AG09309 (cell line): ENCODE results near the gene RHO.

Source experiments
- DNase-seq: peaks from one replicate; pipeline ENCODE4 v3.0.0-alpha.2; 2010; ENCODE audit warnings: low read depth
- H3K4me3 ChIP-seq: 2 replicates; pipeline ENCODE4 v1.5.1; 2011; ENCODE audit warnings: mild to moderate bottlenecking, low read depth, low read length, moderate library complexity; ENCODE audit not compliant: control insufficient read depth
- CTCF ChIP-seq: IDR thresholded peaks from 2 replicates; pipeline ENCODE4 v1.5.1; 2011; ENCODE audit warnings: mild to moderate bottlenecking, low read depth, low read length, inconsistent platforms; ENCODE audit not compliant: insufficient read depth, control insufficient read depth; ENCODE audit errors: missing control alignments

The RHO gene

GRCh38 chr3:129558081-129558771, 29.8 kb downstream of the RHO start:
- no peak overlapping the region for H3K4me3 ChIP-seq
- DNase-seq = no peak
- TF ChIP-seq CTCF = no peak

GRCh38 chr3:129558772-129559564, 30.5 kb downstream of the RHO start:
- TF ChIP-seq CTCF = no peak
- no peak overlapping the region for H3K4me3 ChIP-seq
- peak; percentile 43 for DNase-seq

- TF ChIP-seq CTCF = no peak
- H3K4me3 ChIP-seq = no peak overlapping the region
- no peak for DNase-seq
These were observed 31.2 kb downstream of the RHO start for GRCh38 chr3:129559565-129560079.

GRCh38 chr3:129560269-129560787, 31.9 kb downstream of the RHO start:
- peak overlapping the region; percentile 29 for H3K4me3 ChIP-seq
- peak; percentile 29 for DNase-seq
- TF ChIP-seq CTCF = no peak

GRCh38 chr3:129560911-129561594, 32.6 kb downstream of the RHO start:
- peak; percentile 51 for DNase-seq
- no peak for TF ChIP-seq CTCF
- peak overlapping the region; percentile 7 for H3K4me3 ChIP-seq

- no peak overlapping the region for H3K4me3 ChIP-seq
- no peak for DNase-seq
- TF ChIP-seq CTCF = no peak
These were observed 33.3 kb downstream of the RHO start for GRCh38 chr3:129561619-129562248.
